ENCODE data around the gene TSPO.
A peak's percentile ranks its signal among the peaks of the same experiment; 100 is the strongest.

The TSPO gene

DNA sequence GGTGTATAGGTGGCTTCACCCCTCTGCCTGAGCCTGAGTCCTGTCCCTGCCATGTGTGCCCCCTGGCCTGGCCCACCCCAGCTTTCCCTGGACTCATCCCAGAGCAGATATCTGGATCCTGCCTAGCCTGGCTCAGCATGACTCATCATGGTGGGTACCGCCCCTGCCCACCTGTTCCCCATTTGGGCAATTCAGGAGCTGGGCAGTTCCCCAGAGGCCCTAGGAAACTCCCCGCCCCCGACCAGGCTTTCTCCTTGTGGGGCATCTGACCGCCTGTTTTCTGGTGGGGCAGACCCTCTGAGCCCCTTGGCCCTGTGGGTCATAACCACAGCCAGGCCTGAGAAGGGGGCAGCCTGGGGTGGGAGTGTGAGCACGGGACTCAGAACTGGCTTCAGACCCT lies 4.4 kb downstream of the TSPO start:
- TF ChIP-seq, protein P1, sequence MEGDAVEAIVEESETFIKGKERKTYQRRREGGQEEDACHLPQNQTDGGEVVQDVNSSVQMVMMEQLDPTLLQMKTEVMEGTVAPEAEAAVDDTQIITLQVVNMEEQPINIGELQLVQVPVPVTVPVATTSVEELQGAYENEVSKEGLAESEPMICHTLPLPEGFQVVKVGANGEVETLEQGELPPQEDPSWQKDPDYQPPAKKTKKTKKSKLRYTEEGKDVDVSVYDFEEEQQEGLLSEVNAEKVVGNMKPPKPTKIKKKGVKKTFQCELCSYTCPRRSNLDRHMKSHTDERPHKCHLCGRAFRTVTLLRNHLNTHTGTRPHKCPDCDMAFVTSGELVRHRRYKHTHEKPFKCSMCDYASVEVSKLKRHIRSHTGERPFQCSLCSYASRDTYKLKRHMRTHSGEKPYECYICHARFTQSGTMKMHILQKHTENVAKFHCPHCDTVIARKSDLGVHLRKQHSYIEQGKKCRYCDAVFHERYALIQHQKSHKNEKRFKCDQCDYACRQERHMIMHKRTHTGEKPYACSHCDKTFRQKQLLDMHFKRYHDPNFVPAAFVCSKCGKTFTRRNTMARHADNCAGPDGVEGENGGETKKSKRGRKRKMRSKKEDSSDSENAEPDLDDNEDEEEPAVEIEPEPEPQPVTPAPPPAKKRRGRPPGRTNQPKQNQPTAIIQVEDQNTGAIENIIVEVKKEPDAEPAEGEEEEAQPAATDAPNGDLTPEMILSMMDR (conservative IDR thresholded peaks at IDR 0.05; ENCODE audit: low read length), result no peak
- peak; percentile 20 for DNase-seq (ENCODE audit: low read depth)
- H3K4me3 ChIP-seq (ENCODE audit: low read length), result no peak overlapping the region

DNA sequence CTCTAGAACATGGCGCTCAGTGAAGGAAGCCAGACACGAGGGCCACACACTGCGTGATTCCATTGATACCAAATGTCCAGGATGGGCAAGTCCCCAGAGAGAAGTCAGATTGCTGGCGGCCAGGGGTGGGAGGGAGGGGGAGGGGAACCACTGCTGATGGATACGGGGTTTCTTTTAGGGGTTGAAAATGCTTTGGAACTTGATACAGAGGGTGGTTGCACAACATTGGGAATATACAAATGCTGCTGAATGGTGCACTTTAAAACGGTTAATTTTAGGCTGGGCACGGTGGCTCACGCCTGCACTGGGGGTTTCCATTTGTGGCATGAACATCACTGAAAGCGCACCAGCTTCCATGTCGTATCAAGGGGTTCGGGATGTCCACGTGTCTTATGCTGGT lies 5.1 kb downstream of the TSPO start:
- TF ChIP-seq, protein P1 (conservative IDR thresholded peaks at IDR 0.05; ENCODE audit: low read length), result no peak
- no peak overlapping the region for H3K4me3 ChIP-seq (ENCODE audit: low read length)
- DNase-seq (ENCODE audit: low read depth), result no peak

DNA sequence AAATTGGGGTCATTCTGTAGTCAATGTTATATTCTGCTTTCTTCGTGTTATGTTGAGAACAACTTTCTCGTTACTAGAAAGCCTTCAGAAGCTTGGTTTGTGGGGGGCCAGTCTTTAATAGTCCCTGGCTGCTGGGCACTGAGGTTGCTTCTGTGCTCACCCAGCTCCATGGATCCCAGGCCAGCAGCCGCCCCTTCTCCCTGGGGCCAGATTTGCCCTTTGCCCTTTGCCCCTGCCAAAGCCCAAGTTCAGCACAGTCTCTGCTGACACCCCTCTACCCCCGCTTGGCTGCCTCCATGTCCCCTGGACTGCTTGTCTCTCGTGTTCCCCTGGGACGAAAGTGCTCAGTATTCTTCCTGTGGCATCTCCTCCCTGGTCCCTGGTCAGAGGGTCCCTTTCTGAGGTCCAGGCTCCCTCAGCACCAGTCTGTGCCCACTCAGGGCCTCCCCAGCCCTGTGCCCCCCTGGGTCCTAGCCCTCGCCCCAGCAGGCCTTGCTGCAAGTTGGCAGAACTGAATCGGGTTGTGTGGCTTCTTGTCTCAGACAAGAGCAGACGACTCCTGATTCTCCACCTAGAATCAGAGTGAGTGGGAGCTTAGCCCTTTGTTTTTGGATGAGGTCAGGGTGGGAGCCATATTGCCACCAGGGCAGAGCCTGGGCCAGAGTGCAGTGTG lies 6.7 kb downstream of the TSPO start:
- H3K4me3 ChIP-seq (ENCODE audit: low read length), result no peak overlapping the region
- TF ChIP-seq, protein P1 (conservative IDR thresholded peaks at IDR 0.05; ENCODE audit: low read length), result no peak
- no peak for DNase-seq (ENCODE audit: low read depth)

DNA sequence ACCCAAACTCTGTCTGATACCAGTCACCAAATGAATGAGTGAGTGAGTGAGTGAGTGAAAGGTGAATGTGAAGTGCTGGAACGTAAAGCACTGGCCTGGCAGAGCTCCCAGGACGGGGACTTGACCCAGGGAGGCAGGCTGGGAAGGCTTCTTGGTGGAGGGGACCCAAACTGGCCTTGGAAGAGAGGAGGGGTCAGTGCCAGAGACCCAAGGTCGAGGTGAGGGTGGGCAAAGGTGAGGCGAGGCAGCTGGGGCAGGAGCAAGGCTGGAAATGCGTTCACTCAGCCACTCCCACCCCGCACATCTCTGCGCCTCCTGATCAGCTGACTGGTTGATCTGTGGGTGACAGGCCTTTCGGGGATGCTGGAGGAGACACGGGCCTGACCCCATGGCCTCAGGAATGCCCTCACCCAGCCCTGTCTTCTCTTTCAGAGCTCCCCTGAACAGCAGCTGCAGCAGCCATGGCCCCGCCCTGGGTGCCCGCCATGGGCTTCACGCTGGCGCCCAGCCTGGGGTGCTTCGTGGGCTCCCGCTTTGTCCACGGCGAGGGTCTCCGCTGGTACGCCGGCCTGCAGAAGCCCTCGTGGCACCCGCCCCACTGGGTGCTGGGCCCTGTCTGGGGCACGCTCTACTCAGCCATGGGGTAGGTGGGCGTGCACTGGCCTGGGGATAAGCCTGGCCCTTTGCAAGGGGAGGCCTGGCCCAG lies 7.6 kb downstream of the TSPO start:
- TF ChIP-seq, protein P1 (conservative IDR thresholded peaks at IDR 0.05; ENCODE audit: low read length), result no peak
- no peak overlapping the region for H3K4me3 ChIP-seq (ENCODE audit: low read length)
- no peak for DNase-seq (ENCODE audit: low read depth)

DNA sequence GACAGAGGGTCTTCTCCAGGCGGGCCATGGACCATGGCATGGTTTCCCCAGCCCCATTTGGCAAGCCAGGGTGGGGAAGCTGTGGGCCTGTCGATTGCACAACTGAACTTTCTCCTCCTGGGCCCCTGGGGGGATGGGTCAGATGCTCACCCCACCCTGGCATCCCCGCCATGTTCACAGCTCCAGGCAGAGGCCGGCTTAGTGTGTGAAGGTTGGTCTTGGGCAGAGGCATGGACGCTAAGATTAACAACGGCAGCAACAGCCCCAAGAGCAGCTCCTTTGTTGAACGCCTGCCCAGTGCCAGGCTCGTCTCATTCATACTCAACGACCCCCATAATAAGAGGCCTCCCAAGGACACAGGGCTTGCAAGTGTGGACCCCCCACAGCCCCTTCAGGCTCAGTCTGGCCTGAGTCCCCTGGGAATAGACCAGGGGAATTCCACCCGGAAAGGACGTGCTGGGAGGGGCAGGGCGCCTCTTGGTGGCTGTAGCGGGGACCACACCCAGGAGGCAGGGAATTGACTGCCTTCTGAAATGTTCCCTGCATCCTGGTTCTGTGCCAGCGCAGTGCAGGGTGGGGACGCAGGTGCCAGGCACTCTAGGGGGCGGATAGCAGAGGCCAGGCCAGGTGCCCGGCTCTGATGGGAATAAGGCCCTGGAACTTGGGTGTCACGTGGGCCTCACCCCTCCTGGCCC lies 8.3 kb downstream of the TSPO start:
- DNase-seq (ENCODE audit: low read depth), result no peak
- TF ChIP-seq, protein P1 (conservative IDR thresholded peaks at IDR 0.05; ENCODE audit: low read length), result 0 out of 2 replicates have a peak, but pooled peaks have one; percentile 14
- H3K4me3 ChIP-seq (ENCODE audit: low read length), result no peak overlapping the region

DNA sequence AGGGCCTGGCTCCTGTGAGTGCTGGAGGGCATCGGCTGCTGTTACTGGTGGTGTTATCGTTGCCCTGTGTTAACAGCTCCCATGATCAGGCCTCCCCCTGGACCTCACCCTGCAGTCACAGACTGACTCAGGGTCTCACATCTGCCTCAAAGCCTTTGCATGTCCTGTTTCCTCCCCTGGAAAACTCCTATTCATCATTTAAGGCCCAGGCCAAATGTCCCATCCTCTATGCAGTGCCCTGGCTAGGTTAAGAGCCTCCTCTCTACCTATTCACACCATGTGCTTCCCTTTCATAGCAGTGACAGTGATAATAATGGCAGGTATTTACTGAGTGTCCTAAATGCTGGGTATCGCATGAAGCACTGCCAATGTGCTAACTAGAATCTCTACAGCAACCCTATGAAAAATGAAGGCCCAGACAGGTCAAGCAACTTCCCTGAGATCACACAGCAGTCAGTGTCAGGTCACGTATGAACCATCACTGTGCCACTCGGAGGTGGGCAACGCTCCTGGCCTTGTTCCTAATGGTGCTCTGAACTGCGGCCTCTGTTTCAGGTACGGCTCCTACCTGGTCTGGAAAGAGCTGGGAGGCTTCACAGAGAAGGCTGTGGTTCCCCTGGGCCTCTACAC lies 9.3 kb downstream of the TSPO start:
- TF ChIP-seq, protein P1 (conservative IDR thresholded peaks at IDR 0.05; ENCODE audit: low read length), result no peak
- no peak overlapping the region for H3K4me3 ChIP-seq (ENCODE audit: low read length)
- no peak for DNase-seq (ENCODE audit: low read depth)
